GM21529 (cell line): ENCODE results near the gene CSNK1A1.
"Not testable (repeated sequence)": the region's sequence is repeated elsewhere in the genome, so short reads cannot be mapped to it uniquely, and the experiment has no call there.

Experiments used
- ATAC-seq: cut with Tn5 transposase; IDR thresholded peaks from one replicate; pipeline ENCODE4 v1.9.1; 2021; ENCODE audit not compliant: unreplicated experiment

The CSNK1A1 gene

DNA sequence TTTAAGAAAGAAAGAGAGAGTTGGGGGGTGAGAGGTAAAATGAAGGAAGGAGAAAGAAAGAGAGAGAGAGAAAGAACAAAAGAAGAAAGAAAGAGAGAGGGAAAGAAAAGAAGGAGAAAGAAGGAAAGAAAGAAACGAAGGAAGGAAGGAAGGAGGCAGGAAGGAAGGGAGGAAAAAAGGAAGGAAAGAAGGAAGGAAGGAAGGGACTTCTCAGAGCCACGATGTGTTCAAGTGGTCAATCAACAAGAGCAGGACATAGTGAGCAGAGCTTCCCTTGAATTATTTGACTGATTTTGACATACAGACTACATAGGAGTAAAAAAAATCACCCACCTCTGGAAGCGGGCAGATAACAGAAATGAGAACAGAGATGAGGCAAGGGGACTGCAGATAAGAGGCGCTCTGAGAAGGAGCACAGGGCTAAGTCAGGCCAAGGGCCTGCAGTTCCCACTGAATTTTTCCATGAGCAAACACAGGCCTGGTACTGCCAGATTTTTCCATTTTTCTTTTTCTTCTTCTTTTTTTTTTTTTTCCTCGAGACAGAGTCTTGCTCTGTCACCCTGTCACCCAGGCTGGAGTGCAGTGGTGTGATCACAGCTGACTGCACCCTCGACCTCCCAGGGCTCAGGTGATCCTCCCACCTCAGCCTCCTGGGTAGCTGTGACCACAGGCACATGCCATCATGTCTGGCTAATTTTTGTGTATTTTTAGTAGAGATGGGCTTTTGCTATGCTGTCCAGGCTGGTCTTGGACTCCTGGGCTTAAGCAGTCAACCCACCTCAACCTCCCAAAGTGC lies 94.4 kb downstream of the CSNK1A1 start:
- ATAC-seq: no peak

DNA sequence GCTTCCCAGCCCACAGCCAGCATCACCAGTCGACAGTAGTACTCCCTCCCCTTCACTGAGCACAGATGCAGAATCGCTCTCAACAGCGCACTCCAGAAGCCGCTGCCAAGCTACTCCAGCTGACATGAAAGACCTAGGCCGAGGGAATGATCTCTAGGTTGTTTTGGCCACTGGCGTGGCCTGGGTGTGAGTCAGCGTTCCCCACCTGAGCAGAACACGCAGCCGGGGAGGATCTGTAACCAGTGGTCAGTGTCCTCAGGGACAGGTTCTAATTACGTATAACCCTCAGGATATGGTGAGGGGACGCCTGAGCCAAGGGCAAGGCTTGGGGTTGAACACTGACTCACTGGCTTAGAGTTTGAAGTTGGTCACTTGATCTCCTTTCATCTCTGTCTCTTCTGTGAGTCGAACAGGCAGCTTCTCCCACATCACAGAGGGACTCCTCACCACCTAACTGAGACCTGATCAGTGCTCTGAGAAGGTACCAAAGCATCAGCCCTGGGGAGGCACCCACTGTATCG lies 95.3 kb downstream of the CSNK1A1 start:
- ATAC-seq: no peak

DNA sequence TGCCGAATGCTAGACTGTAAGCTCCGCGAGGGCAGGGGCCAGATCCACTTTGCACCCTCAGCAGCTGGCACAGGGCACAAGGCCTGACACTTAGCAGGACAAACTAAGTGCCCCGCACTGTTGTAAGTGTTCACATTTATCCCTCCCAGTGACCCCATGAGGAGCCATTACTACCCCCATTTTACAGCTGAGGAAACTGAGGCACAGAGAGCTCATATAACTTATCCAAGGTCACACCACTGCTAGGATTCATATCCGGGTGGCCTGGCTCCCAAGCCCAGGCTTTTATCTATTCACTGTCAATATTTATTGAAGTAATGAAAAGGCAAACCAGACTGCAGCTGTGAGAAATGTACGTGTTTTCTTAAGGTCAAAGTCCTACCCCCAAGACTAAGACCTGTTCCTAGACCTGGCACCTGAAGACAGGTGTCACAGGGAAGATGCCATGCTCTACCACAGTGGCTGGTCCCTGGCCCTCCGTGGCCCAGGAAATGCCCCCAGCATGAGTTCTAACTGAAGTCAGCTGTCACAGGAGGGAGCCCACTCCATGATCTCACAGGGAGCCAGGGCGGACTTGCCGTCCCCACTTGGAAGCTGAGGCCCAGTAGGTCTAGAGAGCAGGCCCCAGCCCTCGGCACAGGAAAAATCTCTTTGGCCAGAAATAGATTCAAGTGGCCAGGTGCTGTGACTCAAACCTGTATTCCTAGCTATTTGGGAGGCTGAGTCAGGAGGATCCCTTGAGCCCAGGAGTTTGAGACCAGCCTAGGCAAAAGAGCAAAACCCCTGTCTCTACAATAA lies 97.4 kb downstream of the CSNK1A1 start:
- ATAC-seq: no peak

DNA sequence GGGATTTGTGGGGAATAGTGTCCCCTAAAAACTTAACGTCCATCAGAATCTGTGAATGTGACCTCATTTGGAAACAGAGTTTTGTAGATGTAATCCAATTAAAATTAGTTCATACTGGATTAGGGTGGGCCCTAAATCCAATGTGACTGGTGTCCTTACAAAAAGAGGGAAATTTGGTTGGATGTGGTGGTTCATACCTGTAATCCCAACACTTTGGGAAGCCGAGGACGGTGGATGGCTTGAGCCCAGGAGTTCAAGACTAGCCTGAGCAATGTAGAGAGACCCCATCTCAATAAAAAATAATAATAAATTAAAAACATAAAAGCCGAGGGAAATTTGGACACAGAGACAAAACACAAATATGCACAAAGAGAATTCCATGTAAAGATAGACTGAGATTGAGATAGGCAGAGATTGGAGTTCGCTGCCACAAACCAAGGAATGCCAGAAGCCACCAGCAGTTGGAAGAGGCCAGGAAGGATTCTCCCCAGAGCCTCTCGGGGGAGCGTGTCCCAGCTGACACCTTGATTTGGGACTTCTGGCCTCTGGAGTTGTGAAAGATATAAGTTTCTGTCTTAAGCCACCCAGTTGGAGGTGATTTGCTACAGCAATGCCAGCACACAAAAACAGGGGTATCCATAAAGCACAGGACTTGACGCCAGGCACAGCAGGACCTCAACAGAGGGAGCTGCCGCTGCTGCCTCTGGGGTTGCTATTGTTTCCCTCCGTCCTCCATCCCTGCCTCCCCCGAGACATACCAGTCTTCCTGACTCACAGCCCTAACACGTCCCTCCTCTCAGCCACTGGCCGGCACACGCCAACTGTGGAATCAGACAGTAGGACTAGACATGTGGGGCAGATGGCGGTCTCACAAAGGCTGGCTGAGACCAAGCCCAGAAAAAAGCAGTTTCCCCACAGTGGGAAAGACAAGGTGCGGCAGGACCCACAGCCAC lies 98.3 kb downstream of the CSNK1A1 start:
- ATAC-seq: no peak

DNA sequence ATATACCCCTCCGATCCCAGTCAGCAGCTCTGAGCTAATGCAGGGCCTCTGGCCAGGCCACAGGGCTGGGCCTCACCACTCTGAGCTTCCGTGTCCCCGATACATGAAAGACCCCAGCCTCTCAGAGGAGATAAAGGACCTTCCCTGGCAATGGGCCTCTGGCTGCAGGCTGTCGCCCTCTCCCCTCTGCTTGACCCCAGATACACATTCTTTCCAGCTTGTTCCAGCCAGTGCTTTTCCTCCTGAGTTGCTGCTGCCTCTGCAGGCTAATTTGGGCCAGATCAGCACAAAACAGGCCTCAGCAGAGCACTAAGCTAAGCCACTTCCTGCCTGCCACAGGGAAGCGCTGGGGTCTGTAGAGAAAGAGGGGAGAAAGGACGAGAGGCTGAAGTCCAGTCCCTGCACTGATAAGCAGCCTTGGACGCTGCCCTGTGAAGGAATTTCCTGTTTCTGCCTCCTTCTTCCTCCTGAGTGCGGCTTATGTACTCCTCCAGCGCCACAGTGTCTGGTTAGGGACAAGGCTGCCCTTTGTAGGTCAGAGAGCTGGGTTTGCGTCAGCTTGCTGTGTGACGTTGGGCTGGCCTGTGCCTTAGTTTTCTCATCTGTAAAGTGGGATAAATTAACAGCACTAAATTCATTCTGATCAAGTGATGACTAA lies 99.1 kb downstream of the CSNK1A1 start:
- ATAC-seq: no peak

DNA sequence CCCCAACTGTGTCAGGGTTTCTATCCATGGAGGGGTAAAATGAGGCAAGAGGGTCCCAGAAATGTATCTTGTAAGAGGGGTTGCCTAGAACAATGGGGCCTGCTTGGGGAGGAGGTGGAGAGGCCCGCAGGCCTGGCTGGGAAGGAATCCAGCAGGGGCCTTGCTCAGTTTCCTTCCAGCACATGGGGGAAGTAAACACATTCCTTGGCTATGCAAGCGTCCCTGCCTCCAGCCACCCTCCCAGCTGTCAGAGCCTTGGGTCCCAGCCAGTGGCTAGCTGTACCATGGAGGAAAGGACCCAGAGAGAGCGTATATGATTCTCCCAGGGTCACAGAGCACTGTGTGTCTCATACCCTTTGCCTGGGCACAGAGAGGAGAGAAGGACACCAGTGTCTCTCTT lies 101.0 kb downstream of the CSNK1A1 start:
- ATAC-seq: no peak

DNA sequence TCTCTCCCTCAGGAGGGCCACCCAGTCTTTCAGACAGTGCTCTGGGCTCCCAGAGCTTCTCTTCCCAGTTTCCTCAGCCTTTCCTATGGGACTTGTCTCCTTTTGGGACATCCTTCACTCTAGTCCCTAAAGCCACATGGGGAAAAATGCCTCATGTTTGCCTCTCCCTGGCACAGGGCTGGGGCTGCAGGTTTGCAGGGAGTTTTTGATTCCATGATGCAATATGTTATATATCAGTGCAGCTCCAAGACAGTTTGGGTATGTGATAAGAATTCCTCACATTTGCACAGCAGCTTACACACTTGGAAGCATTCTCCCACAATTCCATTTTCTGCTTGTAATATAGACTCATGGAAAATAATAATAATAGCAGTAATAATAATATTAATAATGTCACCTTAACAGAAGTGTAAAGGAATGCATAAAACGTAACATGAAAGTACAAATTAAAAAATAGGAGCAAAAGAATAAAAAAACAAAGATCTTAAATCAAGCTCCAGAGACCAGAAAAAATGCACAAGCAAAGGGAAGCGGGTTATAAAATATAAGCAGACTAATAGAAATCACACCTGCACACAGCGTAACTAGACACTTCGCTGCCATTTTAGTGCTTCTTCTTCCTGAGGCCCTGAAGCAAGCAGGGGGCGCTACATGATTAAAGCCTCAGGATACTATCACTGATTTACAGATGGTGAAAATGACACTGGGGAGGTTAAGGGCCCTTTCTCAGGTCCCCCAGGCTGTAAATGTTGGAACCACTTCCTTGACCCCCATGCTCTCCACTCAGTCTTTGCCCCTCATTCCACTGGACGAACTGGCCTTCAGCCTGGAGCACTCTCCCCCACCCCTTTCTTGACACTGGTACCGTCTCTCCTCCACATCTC lies 102.2 kb downstream of the CSNK1A1 start:
- ATAC-seq: no peak

DNA sequence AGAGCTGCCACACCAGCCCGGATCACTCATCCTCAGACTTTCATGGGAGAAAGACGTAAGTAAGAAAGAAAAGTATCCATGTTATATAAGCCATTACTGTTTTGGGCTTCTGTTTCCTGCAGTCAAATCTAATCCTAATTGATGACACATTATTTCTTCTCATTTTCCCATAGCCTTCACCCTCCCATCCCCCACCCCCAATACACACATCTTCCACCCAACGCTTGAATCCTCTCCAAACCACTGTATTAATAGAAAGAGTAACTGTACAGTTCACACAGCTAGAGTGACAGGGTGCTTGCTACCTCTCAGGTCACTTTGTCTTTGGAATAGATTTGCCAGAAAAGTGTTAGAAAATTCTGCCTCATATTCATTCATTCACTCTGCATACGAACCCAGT lies 102.8 kb downstream of the CSNK1A1 start:
- ATAC-seq: no peak

DNA sequence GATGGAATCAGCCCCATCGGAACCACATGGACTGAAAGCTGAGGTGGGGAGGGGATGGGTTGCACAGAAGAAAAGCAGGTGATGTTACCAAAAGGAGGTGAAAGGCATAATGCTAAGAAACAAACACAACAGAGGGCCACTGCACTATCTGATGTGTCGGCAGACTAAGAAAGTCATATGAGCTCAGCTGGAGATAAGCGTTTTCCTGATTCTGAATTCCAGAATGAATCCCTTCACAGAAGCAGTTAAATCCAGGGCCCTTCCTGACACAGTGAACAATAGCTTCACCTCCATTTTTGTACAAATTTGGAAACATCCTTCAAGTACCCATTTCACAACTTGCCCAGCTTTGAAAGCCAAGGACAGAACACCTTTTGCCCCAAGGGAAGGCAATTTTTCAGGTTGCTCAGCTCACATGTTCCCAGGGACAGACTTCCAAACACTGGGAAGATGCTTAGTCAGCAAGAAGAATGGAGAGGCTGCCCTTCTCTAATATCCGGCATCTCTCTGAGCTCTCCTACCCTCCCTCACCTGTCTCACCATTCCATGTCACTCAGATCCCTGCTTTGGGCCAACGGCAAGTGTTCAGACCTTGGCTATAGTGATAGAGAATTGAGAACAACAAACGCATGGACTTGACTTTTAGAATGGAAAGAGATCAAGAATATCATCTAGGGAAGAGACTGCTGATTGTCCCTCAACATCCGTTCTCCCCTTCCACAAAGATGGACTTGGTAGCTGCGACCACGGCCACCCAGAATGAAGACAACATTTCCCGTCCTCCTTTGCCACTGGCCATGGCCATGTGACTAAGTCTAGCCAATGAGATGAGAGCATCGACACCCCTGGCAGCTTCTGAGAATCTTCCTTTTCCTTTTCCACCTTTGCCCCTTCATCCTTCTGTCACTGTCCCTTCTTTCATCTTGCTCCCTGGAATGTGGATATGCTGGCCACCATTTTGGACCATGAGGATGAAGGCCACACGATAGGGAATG lies 103.6 kb downstream of the CSNK1A1 start:
- ATAC-seq: no peak

DNA sequence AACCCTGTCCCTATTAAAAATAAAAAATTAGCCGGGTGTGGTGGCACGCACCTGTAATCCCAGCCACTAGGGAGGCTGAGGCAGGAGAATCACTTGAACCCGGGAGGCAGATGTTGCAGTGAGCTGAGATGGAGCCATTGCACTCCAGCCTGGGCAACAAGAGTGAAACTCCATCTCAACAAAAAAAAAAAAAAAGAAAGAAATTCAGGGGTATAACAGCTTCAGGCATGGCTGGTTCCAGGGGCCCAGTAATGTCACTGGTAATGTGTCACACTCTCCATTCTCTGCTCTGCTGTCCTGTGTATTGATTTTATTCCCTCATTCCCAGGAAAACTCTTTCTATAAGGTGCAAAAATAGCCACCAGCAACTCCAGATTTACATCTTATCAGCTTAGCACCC lies 104.4 kb downstream of the CSNK1A1 start:
- not testable (repeated sequence) for ATAC-seq

DNA sequence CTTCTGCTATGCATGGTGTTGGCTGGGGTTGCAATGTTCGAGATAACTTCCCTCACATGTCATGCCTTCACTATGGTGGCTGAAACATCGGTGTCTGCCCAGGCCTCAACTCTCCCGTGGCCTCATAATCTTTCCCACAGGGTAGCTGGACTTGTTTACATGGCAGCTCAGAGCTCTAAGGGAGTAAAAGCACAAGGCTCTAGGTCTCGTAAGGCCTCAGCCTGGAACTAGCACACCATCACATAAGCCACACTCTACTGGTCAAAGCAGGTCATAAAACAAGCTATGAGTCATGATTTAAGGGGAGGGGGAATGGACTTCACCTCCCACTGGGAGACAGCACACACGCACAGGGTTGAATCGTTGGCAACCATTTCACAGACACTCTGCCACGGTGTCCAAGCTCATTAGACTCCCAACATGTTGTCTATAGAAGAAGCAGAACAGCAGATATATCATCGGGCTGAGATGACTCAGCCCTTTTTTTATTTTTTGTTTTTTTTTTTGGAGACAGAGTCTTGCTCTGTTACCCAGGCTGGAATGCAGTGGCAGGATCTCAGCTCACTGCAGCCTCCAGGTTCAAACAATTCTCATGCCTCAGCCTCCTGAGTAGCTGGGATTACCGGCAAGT lies 105.4 kb downstream of the CSNK1A1 start:
- no peak for ATAC-seq

DNA sequence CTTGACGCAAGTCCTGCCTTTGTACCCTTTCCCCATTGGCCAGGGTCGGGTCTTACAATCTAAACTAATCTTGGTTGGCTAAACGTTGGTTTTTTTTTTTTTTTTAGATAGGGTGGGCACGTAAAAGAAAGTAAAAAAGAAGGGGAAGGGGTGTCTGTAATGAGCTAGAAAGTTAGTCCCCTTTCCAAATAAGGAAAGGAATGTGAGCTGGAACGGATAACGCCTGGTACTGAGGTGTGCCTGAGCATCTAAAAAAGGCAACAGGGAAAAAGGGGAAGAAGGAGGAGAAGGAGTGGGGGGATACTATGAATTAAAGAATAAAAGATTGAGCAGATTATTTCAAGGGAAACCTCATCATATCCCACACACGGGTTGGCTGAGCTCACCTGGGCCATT lies 105.9 kb downstream of the CSNK1A1 start:
- ATAC-seq: no peak

DNA sequence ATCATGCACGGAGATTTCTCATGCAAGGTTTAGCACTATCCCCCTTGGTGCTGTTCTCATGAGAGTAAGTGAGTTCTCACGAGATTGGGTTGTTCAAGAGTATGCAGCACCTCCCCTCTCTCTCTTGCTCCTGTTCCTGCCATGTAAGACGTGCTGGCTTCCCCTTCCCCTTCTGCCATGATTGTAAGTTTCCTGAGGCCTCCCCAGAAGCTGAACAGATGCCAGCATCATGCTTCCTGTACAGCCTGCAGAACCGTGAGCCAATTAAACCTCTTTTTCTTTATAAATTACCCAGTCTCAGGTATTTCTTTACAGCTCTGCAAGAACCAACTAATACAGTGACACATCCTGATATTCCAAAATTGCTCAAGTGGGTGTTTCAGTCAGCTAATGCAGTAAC lies 106.8 kb downstream of the CSNK1A1 start:
- ATAC-seq: not testable (repeated sequence)

DNA sequence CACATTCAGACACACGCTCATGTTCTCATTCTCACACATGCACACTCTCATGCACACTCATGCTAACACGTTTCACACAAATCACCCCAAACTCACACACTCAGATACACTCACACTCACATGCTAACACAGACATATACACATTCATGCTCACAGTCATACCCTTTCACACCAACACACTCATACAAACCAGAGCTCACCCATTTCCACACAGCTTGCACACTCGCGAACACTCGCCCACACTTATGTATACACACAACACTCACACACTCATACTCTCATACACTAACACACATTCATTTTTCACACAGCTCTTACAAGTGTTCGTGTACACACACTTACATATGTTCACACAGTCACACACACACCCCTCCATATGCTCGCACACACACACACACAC lies 108.0 kb downstream of the CSNK1A1 start:
- ATAC-seq: no peak

DNA sequence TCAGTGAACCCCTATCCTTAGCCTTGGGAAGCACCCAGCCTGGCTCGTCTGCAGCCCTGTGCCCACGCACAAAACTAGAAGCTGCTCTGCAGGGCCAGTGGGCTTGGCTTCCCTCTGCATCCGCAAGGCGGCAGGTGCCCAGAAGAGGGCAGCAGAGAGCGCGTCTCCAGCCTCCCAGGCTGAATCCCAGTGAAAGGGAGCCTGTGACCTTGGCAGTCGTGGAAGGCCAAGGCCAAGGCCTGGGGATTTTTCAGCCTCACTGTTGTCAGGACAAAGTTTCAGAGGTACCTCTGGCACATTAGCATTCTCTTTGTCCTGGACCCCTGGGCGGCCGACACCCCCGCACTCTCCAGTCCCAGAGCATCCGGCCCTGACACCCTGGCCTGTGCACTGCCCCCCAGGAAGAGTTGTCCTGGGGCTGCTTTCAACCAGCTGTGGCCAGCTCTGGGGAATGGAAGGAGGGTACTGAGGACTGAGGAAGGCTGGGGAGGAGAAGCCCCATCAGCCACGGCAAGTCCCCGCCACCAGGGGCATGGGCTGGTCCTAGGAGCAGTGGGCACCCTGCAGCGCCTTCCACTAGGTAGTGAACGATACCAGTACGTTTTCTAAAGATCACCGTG lies 108.6 kb downstream of the CSNK1A1 start:
- peak; percentile 74 for ATAC-seq
